Esophagus squamous epithelium (tissue), 4 donors: ENCODE measurements around the gene TMCO4.

Experiments used
- POLR2A ChIP-seq, 4 donors: fragments of 450-650 bp; IDR thresholded peaks; one replicate each; pipeline ENCODE4 v1.6.1; 2017; ENCODE audit warnings: antibody characterized with exemption in 4 of 4, mild to moderate bottlenecking in 4 of 4, moderate library complexity in 3 of 4
- TF ChIP-seq, protein P1 (sequence below), 6 experiments: fragments of 450-650 bp in 4 of 6; fragments of 200-600 bp in 2 of 6; sonication (generic) in 2 of 6; IDR thresholded peaks; one replicate each; pipeline ENCODE4 v1.5.1; 2016 to 2019; ENCODE audit warnings: antibody characterized with exemption in 6 of 6, mild to moderate bottlenecking in 4 of 6, moderate library complexity in 4 of 6

DNA sequence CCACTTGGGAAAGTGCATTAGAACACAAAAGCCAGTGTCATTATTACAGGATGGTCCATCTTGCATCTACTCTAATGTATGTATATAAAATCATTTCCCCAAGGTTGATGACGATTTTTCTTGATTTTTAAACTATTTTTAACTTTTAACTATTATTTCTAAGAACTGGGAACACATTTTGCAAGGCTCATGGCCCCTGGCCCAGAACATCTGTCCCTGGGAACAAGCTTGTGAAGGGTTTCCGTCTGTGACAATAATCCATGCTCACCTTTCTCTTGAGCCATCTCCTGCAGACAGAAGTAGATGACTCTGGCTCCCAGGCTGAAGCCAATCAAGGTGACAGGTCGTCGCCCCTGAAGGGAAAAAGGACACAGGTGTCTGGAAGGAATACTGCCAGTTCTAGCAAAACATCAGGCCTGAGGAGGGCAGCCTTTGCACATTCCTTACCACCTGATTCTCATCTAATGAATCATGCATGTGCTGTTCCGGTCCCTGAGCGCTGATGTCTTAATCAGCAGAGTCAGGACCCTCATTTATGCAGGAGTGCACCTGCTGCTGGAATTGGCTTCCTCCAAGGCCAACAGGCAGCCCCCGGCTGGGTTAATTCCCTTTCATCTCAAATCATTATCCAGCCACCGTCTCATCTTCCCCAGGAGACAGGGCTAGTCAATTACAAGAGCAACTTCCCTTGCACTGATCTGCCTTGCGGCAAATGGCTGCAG lies 62.5 kb downstream of the TMCO4 start:
- TF ChIP-seq, protein P1, sequence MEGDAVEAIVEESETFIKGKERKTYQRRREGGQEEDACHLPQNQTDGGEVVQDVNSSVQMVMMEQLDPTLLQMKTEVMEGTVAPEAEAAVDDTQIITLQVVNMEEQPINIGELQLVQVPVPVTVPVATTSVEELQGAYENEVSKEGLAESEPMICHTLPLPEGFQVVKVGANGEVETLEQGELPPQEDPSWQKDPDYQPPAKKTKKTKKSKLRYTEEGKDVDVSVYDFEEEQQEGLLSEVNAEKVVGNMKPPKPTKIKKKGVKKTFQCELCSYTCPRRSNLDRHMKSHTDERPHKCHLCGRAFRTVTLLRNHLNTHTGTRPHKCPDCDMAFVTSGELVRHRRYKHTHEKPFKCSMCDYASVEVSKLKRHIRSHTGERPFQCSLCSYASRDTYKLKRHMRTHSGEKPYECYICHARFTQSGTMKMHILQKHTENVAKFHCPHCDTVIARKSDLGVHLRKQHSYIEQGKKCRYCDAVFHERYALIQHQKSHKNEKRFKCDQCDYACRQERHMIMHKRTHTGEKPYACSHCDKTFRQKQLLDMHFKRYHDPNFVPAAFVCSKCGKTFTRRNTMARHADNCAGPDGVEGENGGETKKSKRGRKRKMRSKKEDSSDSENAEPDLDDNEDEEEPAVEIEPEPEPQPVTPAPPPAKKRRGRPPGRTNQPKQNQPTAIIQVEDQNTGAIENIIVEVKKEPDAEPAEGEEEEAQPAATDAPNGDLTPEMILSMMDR (IDR thresholded peaks at IDR 0.05): no peak
- TF ChIP-seq POLR2A (IDR thresholded peaks at IDR 0.05): no peak
